NCI-H82 treated with DMSO at 0.1 percent for 48 hours (cell line): ENCODE results near the gene ODAD3.
"Not testable (repeated sequence)": the region's sequence is repeated elsewhere in the genome, so short reads cannot be mapped to it uniquely, and the experiment has no call there.

ENCODE experiments used
- DNase-seq: peaks from one replicate; lab custom pipeline; 2025; ENCODE audit not compliant: unreplicated experiment; lab: John Stamatoyannopoulos, UW

The ODAD3 gene

GRCh38 chr19:11461453-11461852 lies 26.5 kb upstream of the ODAD3 start:
- DNase-seq, result no peak

- DNase-seq, result no peak
Observed at GRCh38 chr19:11460207-11460606, 25.3 kb upstream of the ODAD3 start.

GRCh38 chr19:11458912-11459311 lies 24.0 kb upstream of the ODAD3 start:
- DNase-seq, result not testable (repeated sequence)

GRCh38 chr19:11458236-11458900 lies 23.4 kb upstream of the ODAD3 start:
- no peak for DNase-seq

GRCh38 chr19:11457831-11458230 lies 22.9 kb upstream of the ODAD3 start:
- no peak for DNase-seq

- DNase-seq, result no peak
Observed at GRCh38 chr19:11457115-11457514, 22.2 kb upstream of the ODAD3 start.

GRCh38 chr19:11456659-11457058 lies 21.7 kb upstream of the ODAD3 start:
- DNase-seq, result no peak

GRCh38 chr19:11455233-11455554 lies 20.3 kb upstream of the ODAD3 start:
- DNase-seq, result not testable (repeated sequence)

GRCh38 chr19:11453468-11454341 lies 18.8 kb upstream of the ODAD3 start:
- no peak for DNase-seq

- no peak for DNase-seq
Observed at GRCh38 chr19:11452620-11453310, 17.8 kb upstream of the ODAD3 start.

GRCh38 chr19:11451871-11452619 lies 17.1 kb upstream of the ODAD3 start:
- no peak for DNase-seq

- DNase-seq, result no peak
Observed at GRCh38 chr19:11451327-11451870, 16.5 kb upstream of the ODAD3 start.

GRCh38 chr19:11450570-11451326 lies 15.8 kb upstream of the ODAD3 start:
- DNase-seq, result no peak

- DNase-seq, result no peak
Observed at GRCh38 chr19:11448923-11449554, 14.1 kb upstream of the ODAD3 start.

GRCh38 chr19:11448410-11448809 lies 13.5 kb upstream of the ODAD3 start:
- DNase-seq, result no peak

GRCh38 chr19:11447347-11448262 lies 12.7 kb upstream of the ODAD3 start:
- DNase-seq, result no peak

GRCh38 chr19:11446652-11447301 lies 11.9 kb upstream of the ODAD3 start:
- DNase-seq, result no peak

GRCh38 chr19:11446271-11446651 lies 11.3 kb upstream of the ODAD3 start:
- no peak for DNase-seq
